Esophagus muscularis mucosa (tissue), 4 donors: ENCODE results near the gene AGR3. TPM values are rescaled to one million over a fixed set of nuclear protein-coding genes. Genes with fewer than 3 reads are reported as not detected.

Experiments
- DNase-seq: peaks from one replicate; pipeline ENCODE4 v3.0.0-alpha.2; 2017; ENCODE audit errors: extremely low spot score
- H3K27ac ChIP-seq, 4 donors: fragments of 200-600 bp; sonication (generic); replicated peaks in 1 of 4; 1 replicate in 3 of 4; 2 replicates in 1 of 4; pipeline ENCODE4 v1.5.1; 2016 to 2019; ENCODE audit warnings: mild to moderate bottlenecking in 1 of 4
- H3K27me3 ChIP-seq, 4 donors: fragments of 200-600 bp; sonication (generic); one replicate each; pipeline versions ENCODE4 v1.5.1 to v1.6.0; 2016 to 2019
- H3K36me3 ChIP-seq, 4 donors: fragments of 200-600 bp; sonication (generic); one replicate each; pipeline ENCODE4 v1.5.1; 2016 to 2019
- H3K4me1 ChIP-seq, 4 donors: fragments of 200-600 bp; sonication (generic); one replicate each; pipeline ENCODE4 v1.5.1; 2016 to 2019
- H3K4me3 ChIP-seq, 4 donors: fragments of 200-600 bp; sonication (generic); 1 replicate in 2 of 4; 2 replicates in 2 of 4; pipeline ENCODE4 v1.5.1; 2016 to 2019; ENCODE audit warnings: mild to moderate bottlenecking in 4 of 4, moderate library complexity in 1 of 4
- H3K9me3 ChIP-seq, 4 donors: fragments of 200-600 bp; sonication (generic); 1 replicate in 3 of 4; 2 replicates in 1 of 4; pipeline ENCODE4 v1.5.1; 2016 to 2019
- EP300 ChIP-seq: sonication (generic); formaldehyde crosslinking; IDR thresholded peaks from one replicate; pipeline ENCODE4 v1.6.1; 2017; ENCODE audit warnings: antibody characterized with exemption
- POLR2A ChIP-seq: fragments of 450-650 bp; IDR thresholded peaks from one replicate; pipeline ENCODE4 v1.6.1; 2017; ENCODE audit warnings: antibody characterized with exemption, moderate library complexity, mild to moderate bottlenecking, low read depth
- POLR2AphosphoS5 ChIP-seq, 2 donors: sonication (generic); formaldehyde crosslinking; IDR thresholded peaks; one replicate each; pipeline ENCODE4 v1.6.1; 2017; ENCODE audit warnings: antibody characterized with exemption in 2 of 2
- WGBS: methylation state at CpG from one replicate; pipeline ENCODE4 v1.1.5; 2018; 5-methylcytosine and 5-hydroxymethylcytosine counted together
- intact Hi-C: fragments of 100-400 bp; cut with DNase I; formaldehyde crosslinking; loops from one replicate; pipeline ENCODE4 v1.15.1; 2023
- total RNA-seq, 4 donors: library from RNA; depleted of rRNA; stranded (reverse); fragments of >200 nt; gene quantifications; one replicate each; pipeline versions ENCODE4 v1.1.0 to v1.2.1, GENCODE V29; 2016
- TF ChIP-seq, protein P1 (sequence below), 3 experiments: fragments of 200-600 bp in 2 of 3; fragments of 450-650 bp in 1 of 3; sonication (generic) in 2 of 3; IDR thresholded peaks; one replicate each; pipeline ENCODE4 v1.5.1; 2017 to 2019; ENCODE audit warnings: antibody characterized with exemption in 3 of 3, mild to moderate bottlenecking in 2 of 3, moderate library complexity in 1 of 3

Gene AGR3
- total RNA-seq, 4 donors from 2014 or later, result 0.45 TPM; not detected in 3

GRCh38 chr7:16904076-16904475, 22.3 kb upstream of the AGR3 start:
- no peak for TF ChIP-seq POLR2AphosphoS5 (IDR thresholded peaks at IDR 0.05)
- TF ChIP-seq, protein P1, sequence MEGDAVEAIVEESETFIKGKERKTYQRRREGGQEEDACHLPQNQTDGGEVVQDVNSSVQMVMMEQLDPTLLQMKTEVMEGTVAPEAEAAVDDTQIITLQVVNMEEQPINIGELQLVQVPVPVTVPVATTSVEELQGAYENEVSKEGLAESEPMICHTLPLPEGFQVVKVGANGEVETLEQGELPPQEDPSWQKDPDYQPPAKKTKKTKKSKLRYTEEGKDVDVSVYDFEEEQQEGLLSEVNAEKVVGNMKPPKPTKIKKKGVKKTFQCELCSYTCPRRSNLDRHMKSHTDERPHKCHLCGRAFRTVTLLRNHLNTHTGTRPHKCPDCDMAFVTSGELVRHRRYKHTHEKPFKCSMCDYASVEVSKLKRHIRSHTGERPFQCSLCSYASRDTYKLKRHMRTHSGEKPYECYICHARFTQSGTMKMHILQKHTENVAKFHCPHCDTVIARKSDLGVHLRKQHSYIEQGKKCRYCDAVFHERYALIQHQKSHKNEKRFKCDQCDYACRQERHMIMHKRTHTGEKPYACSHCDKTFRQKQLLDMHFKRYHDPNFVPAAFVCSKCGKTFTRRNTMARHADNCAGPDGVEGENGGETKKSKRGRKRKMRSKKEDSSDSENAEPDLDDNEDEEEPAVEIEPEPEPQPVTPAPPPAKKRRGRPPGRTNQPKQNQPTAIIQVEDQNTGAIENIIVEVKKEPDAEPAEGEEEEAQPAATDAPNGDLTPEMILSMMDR (IDR thresholded peaks at IDR 0.05), result no peak
- TF ChIP-seq EP300, result no peak
- no peak for TF ChIP-seq POLR2A
- intact Hi-C loops, result no loop called here
- no peaks in the 10 kb centered on the region for H3K27me3 ChIP-seq
- H3K4me3 ChIP-seq, result no peak overlapping the region
- H3K4me1 ChIP-seq, result no peaks in the 10 kb centered on the region
- DNase-seq, result no peak
- 79% methylated on average over 2 of the region's 2 CpGs for WGBS
- no peaks in the 10 kb centered on the region for H3K9me3 ChIP-seq
- no peak overlapping the region for H3K27ac ChIP-seq
- no peaks in the 10 kb centered on the region for H3K36me3 ChIP-seq

GRCh38 chr7:16900209-16900768, 18.5 kb upstream of the AGR3 start:
- DNase-seq, result no peak
- no peak overlapping the region for H3K27ac ChIP-seq
- no peak overlapping the region for H3K4me3 ChIP-seq
- intact Hi-C loops, result no loop called here
- no peaks in the 10 kb centered on the region for H3K36me3 ChIP-seq
- H3K9me3 ChIP-seq, result peaks cover 0 to 4% (median 0%) of the 10 kb centered on the region in 4 donors
- no peaks in the 10 kb centered on the region for H3K27me3 ChIP-seq
- no peaks in the 10 kb centered on the region for H3K4me1 ChIP-seq
- 92% methylated on average over 4 of the region's 4 CpGs for WGBS
- TF ChIP-seq POLR2A, result no peak
- TF ChIP-seq POLR2AphosphoS5 (IDR thresholded peaks at IDR 0.05), result no peak
- TF ChIP-seq, protein P1 (IDR thresholded peaks at IDR 0.05), result no peak
- TF ChIP-seq EP300, result no peak

DNA sequence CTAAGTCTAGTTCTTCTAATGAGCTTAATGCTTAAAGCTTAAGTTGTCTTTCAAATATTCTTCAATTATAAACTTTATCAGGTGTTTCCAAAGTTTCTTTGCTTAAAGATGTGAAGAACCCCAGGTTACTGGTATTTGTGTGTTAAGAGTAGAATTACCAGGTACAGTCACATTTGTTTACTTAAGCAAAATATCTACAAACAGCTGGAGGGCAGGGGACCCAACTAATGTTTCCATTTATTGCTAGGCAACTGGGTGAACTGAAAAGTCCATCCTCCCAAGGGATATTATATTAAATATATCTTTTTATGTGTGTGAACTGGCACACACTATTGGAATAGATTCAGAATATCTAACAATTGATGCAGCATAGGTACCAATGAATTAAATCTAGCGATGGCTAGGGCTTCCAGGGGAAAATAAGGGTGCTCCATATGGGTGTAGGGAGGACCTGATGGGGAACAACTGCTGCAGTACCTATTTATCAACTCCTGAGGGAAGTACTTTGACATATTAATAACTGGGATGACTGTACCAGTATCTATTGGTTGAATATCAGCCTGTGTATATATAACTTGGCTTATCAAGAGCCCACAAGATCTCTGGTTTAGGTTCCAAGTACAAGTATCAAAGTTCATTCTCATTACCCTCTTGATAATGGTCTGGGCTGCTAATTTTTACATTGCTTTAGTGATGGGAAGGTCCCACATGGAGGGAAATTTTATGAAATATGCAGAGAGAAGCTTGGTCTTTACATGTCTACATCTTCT, 10.3 kb upstream of the AGR3 start:
- intact Hi-C loops, result no loop called here
- Histone ChIP-seq H3K27ac (no peak overlapping the region), H3K4me1 (no peaks in the 10 kb centered on the region), H3K27me3 (no peaks in the 10 kb centered on the region), H3K36me3 (no peaks in the 10 kb centered on the region), H3K4me3 (no peak overlapping the region), H3K9me3 (no peaks in the 10 kb centered on the region)
- TF ChIP-seq, protein P1 (IDR thresholded peaks at IDR 0.05), result no peak
- TF ChIP-seq POLR2A, result no peak
- no peak for TF ChIP-seq POLR2AphosphoS5 (IDR thresholded peaks at IDR 0.05)
- TF ChIP-seq EP300, result no peak
- DNase-seq, result no peak
- 100% methylated on average over 1 of the region's 1 CpG for WGBS

- TF ChIP-seq, protein P1 (IDR thresholded peaks at IDR 0.05), result peak in 2 of 3 experiments; percentile 30 to 40
- no peak for TF ChIP-seq POLR2A
- TF ChIP-seq POLR2AphosphoS5 (IDR thresholded peaks at IDR 0.05), result no peak
- no peak for TF ChIP-seq EP300
- 36% methylated on average over 2 of the region's 2 CpGs for WGBS
- DNase-seq, result no peak
- Histone ChIP-seq H3K4me1 (no peaks in the 10 kb centered on the region), H3K36me3 (no peaks in the 10 kb centered on the region), H3K27ac (no peak overlapping the region), H3K9me3 (no peaks in the 10 kb centered on the region), H3K4me3 (no peak overlapping the region), H3K27me3 (no peaks in the 10 kb centered on the region)
- intact Hi-C loops, result no loop called here
Observed at GRCh38 chr7:16891338-16891737, 9.6 kb upstream of the AGR3 start.
